Esophagus muscularis mucosa (tissue), 3 donors: ENCODE measurements around the gene ZFAND6.
"Not testable (repeated sequence)": the region's sequence is repeated elsewhere in the genome, so short reads cannot be mapped to it uniquely, and the experiment has no call there.

Source experiments
- CTCF ChIP-seq, 3 experiments: fragments of 200-600 bp in 2 of 3; fragments of 450-650 bp in 1 of 3; sonication (generic) in 2 of 3; IDR thresholded peaks; one replicate each; pipeline ENCODE4 v1.5.1; 2017 to 2019; ENCODE audit warnings: antibody characterized with exemption in 3 of 3, mild to moderate bottlenecking in 2 of 3, moderate library complexity in 1 of 3
- POLR2A ChIP-seq: fragments of 450-650 bp; IDR thresholded peaks from one replicate; pipeline ENCODE4 v1.6.1; 2017; ENCODE audit warnings: antibody characterized with exemption, moderate library complexity, mild to moderate bottlenecking, low read depth

- TF ChIP-seq POLR2A; CTCF (IDR thresholded peaks at IDR 0.05): not testable (repeated sequence)
These were observed 43.0 kb upstream of the ZFAND6 start for GRCh38 chr15:80016506-80016905.
